ENCODE data around the gene TMEM72.
A peak's percentile ranks its signal among the peaks of the same experiment; 100 is the strongest.

The TMEM72 gene

GRCh38 chr10:44955413-44956070 lies 44.4 kb downstream of the TMEM72 start:
- no peak for DNase-seq (ENCODE audit: low spot score)

- DNase-seq (ENCODE audit: low spot score), result no peak
These were observed 45.1 kb downstream of the TMEM72 start for GRCh38 chr10:44956226-44956625.

DNA sequence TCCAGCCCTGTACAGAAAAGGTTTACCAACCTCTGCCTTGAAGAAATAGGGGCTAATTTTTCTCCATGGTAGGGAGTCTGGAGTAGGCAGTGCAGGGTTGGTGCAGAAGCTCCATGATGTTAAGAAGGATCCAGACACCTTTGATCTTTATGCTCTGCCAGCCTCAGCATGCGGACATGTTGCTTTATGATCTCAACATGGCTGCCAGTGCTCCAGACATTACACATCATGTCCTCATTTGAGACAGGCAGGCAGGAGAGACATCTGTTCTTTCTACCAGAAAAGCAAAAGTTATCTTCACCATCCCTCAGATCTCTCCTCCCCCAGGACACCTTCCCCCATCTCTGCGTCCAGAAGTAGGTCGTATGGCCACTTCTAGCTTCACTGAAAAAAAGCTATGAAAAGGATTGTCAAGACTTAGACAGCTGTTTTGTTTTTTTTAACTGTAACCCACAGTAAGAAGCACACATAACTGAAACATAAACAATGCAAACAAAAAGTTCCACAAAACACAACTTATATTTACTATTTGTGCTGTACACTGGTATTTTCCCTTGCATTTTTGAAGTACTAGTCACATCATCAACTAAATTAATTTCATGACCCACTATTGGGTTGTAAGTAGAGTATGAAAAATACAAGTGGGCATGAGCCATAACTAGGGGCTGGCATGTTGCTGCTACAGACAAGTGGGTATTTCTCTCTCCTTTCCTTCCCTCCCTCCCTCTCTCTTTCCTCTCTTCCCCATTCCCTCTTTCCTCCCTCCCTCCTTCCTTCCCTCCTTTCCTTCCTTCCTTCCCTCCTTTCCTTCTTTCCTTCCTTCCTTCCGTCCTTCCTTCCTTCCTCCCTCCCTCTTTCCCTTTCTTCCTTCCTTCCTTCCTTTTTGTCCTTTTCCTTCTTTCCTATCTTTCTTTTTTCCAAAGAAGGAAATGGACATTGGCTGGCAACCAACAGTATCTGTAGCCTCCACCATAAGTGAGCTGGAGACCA lies 45.9 kb downstream of the TMEM72 start:
- no peak for DNase-seq (ENCODE audit: low spot score)

DNA sequence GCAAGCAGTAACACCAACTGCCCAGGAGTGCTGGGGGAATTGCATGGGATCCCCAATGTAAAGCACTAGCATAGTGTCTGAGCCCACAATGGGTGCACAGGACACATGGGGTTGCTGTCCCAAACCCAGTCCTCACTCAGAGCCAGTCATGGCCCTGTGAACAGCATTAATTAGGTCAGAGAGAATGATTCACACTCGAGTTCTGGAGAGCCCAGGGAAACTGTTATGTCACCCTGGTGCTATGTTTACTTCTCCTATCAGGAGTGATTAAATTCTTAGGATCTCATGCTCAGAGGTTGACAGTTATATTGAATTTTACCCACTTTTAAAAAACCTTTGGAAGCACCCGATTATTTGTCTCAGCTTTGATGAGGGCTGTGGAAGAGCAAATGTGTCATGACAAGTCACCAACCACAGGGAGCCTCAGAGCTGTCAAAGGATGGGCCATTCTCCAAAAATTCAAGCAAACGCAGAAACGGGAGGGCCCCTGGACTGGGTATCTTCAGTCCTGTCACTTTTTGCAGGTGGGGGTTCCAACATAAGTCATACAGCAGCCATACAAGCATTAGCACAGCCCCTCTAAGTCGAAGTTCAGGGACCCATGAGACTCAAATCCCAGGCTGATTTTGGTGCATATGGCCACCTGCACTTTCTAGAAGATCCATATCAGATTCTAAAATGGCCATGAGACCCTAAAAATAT lies 47.2 kb downstream of the TMEM72 start:
- DNase-seq (ENCODE audit: low spot score), result peak; percentile 64

DNA sequence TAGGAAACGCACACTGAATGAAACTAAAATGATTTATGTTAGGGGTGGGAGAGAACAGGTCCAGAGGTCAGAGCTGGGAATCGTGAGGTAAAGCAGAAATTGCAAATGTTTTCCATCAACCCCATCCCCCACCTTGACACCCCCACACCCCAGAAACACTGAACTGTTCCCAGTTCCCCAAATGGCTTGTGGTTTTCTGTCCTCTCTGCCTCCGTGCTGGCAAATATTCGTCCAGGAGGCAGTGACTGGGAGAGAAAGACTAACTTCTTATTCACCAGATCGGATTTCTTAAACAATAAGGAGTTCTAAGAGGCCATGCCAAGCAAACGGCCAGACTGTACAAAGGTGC lies 47.7 kb downstream of the TMEM72 start:
- no peak for DNase-seq (ENCODE audit: low spot score)

GRCh38 chr10:44959247-44960087 lies 48.3 kb downstream of the TMEM72 start, which contains the start of gene RASSF4:
TSS of gene RASSF4 (plus strand) at chr10:44959802. CDS start at chr10:44970203, 10,401 bp downstream.
- DNase-seq (ENCODE audit: low spot score), result peak; percentile 97

- no peak for DNase-seq (ENCODE audit: low spot score)
These were observed 48.9 kb downstream of the TMEM72 start for GRCh38 chr10:44960088-44960460.

GRCh38 chr10:44960482-44961229 lies 49.5 kb downstream of the TMEM72 start:
- DNase-seq (ENCODE audit: low spot score), result no peak

- DNase-seq (ENCODE audit: low spot score), result no peak
These were observed 50.1 kb downstream of the TMEM72 start for GRCh38 chr10:44961230-44961571.

GRCh38 chr10:44961931-44962750 lies 51.0 kb downstream of the TMEM72 start:
- DNase-seq (ENCODE audit: low spot score), result no peak

DNA sequence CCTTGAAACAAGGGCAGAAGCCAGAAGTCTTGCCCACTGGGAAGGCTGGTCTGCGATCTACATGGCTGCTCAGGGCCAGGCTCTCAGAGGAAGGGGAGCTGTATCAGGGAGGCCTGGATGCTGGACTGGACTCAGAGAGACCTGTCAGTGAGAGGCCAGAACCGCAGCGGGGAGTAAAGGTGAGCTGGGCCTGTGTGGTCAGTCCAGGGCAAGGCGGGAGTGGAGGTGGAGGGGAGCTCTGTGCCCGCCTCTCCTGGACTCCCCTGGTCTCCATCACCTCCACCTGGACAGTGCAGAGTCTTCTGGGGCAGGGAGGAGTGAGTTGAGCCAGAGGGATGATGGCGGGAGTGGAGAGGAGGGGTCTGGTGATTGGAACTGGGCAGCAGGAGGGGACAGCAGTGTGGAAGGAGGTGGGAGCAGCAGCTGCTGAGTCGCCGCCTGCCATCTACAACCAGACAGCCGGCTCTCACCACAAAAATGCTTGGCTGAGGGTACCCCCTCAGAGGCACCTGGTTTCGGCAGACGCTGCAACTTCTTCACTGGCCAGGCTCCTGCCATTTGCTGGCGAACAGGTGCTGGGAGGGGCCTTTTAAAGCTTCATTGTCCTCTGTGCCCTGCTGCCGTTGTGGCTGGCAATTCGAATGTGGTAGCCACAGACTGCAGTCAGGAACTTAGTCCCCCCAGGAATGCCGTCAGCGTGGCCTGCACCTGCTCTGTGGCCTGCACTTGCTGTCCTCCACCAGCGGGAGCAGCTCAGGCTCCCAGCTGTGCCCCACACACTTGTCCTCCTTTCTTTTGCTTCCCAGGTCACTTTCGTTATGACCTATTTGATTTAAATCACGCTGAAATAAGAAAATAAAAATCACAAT lies 52.0 kb downstream of the TMEM72 start:
- no peak for DNase-seq (ENCODE audit: low spot score)

- DNase-seq (ENCODE audit: low spot score), result no peak
These were observed 52.9 kb downstream of the TMEM72 start for GRCh38 chr10:44963772-44964633.

- no peak for DNase-seq (ENCODE audit: low spot score)
These were observed 54.0 kb downstream of the TMEM72 start for GRCh38 chr10:44965104-44965503.

DNA sequence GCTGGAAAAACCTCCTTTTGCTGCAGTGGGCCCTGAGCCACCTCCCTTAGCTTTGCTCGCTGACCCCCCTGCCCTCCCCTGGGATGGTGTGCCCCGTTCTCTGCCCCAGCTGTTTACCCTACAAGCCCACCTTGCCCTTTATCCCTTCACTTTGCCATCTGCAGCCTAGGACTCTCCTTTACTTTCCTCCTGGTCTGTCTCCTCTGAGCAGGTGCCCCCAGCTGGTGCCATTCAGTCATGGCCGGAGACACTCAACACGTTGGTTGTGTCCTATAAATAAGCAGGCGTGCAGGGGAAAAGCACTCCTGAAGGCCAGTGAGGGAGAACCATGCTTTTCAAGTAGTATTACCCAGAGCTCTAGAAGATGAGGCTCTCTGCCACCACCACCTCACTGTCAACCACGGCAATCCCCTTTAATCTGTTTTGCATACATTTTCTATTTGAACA lies 54.5 kb downstream of the TMEM72 start:
- DNase-seq (ENCODE audit: low spot score), result no peak

- no peak for DNase-seq (ENCODE audit: low spot score)
These were observed 55.1 kb downstream of the TMEM72 start for GRCh38 chr10:44966129-44966815.

GRCh38 chr10:44966816-44967509 lies 55.8 kb downstream of the TMEM72 start:
- no peak for DNase-seq (ENCODE audit: low spot score)

- no peak for DNase-seq (ENCODE audit: low spot score)
These were observed 56.5 kb downstream of the TMEM72 start for GRCh38 chr10:44967616-44968015.

All from hepatic stellate cell (primary cell).